ENCODE measurements around the gene NTRK2.

NTRK2 gene

GRCh38 chr9:84668196-84669012, 1.1 kb upstream of the NTRK2 start:
- no peak overlapping the region for H3K4me3 ChIP-seq (ENCODE audit: low read length, poor library complexity, severe bottlenecking)
- H2AFZ ChIP-seq (ENCODE audit: low read length), result no peak overlapping the region

GRCh38 chr9:84669013-84669287, 579 bp upstream of the NTRK2 start:
- no peaks in the 10 kb centered on the region for H3K27me3 ChIP-seq (ENCODE audit: insufficient read depth, low read length, poor library complexity, severe bottlenecking)
- H3K36me3 ChIP-seq (ENCODE audit: insufficient read depth, low read length), result no peaks in the 10 kb centered on the region
- no peak overlapping the region for H3K9ac ChIP-seq (ENCODE audit: low read depth, low read length, poor library complexity, severe bottlenecking)
- no peaks in the 10 kb centered on the region for H3K79me2 ChIP-seq (ENCODE audit: insufficient read depth, low read length)
- H3K9me3 ChIP-seq (ENCODE audit: insufficient read depth, low read depth, low read length), result no peaks in the 10 kb centered on the region
- H3K4me2 ChIP-seq (ENCODE audit: low read depth, low read length, poor library complexity, severe bottlenecking), result no peak overlapping the region
- H2AFZ ChIP-seq (ENCODE audit: low read length), result no peak overlapping the region
- no peak overlapping the region for H3K4me3 ChIP-seq (ENCODE audit: low read length, poor library complexity, severe bottlenecking)
- H3K9me2 ChIP-seq (replicated peaks; ENCODE audit: low read depth, low read length), result no peaks in the 10 kb centered on the region
- no peaks in the 10 kb centered on the region for H3F3A ChIP-seq (ENCODE audit: low read depth)
- TF ChIP-seq CTCF (conservative IDR thresholded peaks at IDR 0.05; ENCODE audit: low read length) (no peak), EZH2phosphoT487 (IDR thresholded peaks at IDR 0.05; ENCODE audit: borderline replicate concordance) (no peak)
- no peaks in the 10 kb centered on the region for H4K20me1 ChIP-seq (ENCODE audit: insufficient read depth, low read length, poor library complexity, severe bottlenecking)
- H3K4me1 ChIP-seq (ENCODE audit: insufficient read depth, low read length, poor library complexity, severe bottlenecking), result no peaks in the 10 kb centered on the region

More at GRCh38 chr9:84668196-84669012, 1.1 kb upstream of the NTRK2 start:
- no peaks in the 10 kb centered on the region for H3K9me3 ChIP-seq (ENCODE audit: insufficient read depth, low read depth, low read length)
- H3K4me1 ChIP-seq (ENCODE audit: insufficient read depth, low read length, poor library complexity, severe bottlenecking), result no peaks in the 10 kb centered on the region
- H3K36me3 ChIP-seq (ENCODE audit: insufficient read depth, low read length), result no peaks in the 10 kb centered on the region
- no peak overlapping the region for H3K4me2 ChIP-seq (ENCODE audit: low read depth, low read length, poor library complexity, severe bottlenecking)
- H3K9ac ChIP-seq (ENCODE audit: low read depth, low read length, poor library complexity, severe bottlenecking), result no peak overlapping the region
- no peaks in the 10 kb centered on the region for H3K27me3 ChIP-seq (ENCODE audit: insufficient read depth, low read length, poor library complexity, severe bottlenecking)
- H3K79me2 ChIP-seq (ENCODE audit: insufficient read depth, low read length), result no peaks in the 10 kb centered on the region
- TF ChIP-seq CTCF (conservative IDR thresholded peaks at IDR 0.05; ENCODE audit: low read length) (no peak), EZH2phosphoT487 (IDR thresholded peaks at IDR 0.05; ENCODE audit: borderline replicate concordance) (no peak)
- H3K9me2 ChIP-seq (replicated peaks; ENCODE audit: low read depth, low read length), result no peaks in the 10 kb centered on the region
- no peaks in the 10 kb centered on the region for H4K20me1 ChIP-seq (ENCODE audit: insufficient read depth, low read length, poor library complexity, severe bottlenecking)
- no peaks in the 10 kb centered on the region for H3F3A ChIP-seq (ENCODE audit: low read depth)

GRCh38 chr9:84670138-84671041, 861 bp downstream of the NTRK2 start:
- Histone ChIP-seq H3F3A (ENCODE audit: low read depth) (no peaks in the 10 kb centered on the region), H4K20me1 (ENCODE audit: insufficient read depth, low read length, poor library complexity, severe bottlenecking) (no peaks in the 10 kb centered on the region), H3K4me1 (ENCODE audit: insufficient read depth, low read length, poor library complexity, severe bottlenecking) (no peaks in the 10 kb centered on the region), H3K27me3 (ENCODE audit: insufficient read depth, low read length, poor library complexity, severe bottlenecking) (no peaks in the 10 kb centered on the region), H3K4me3 (ENCODE audit: low read length, poor library complexity, severe bottlenecking) (no peak overlapping the region), H3K4me2 (ENCODE audit: low read depth, low read length, poor library complexity, severe bottlenecking) (no peak overlapping the region), H2AFZ (ENCODE audit: low read length) (no peak overlapping the region), H3K9me2 (replicated peaks; ENCODE audit: low read depth, low read length) (no peaks in the 10 kb centered on the region), H3K79me2 (ENCODE audit: insufficient read depth, low read length) (no peaks in the 10 kb centered on the region), H3K9me3 (ENCODE audit: insufficient read depth, low read depth, low read length) (no peaks in the 10 kb centered on the region), H3K36me3 (ENCODE audit: insufficient read depth, low read length) (no peaks in the 10 kb centered on the region), H3K9ac (ENCODE audit: low read depth, low read length, poor library complexity, severe bottlenecking) (no peak overlapping the region)
- TF ChIP-seq CTCF (conservative IDR thresholded peaks at IDR 0.05; ENCODE audit: low read length), result no peak
- TF ChIP-seq EZH2phosphoT487 (IDR thresholded peaks at IDR 0.05; ENCODE audit: borderline replicate concordance), result no peak

Data from Loucy (cell line).